ENCODE measurements around the gene MPP1. TPM values are rescaled to one million over a fixed set of nuclear protein-coding genes. Genes with fewer than 3 reads are reported as not detected.

Gene MPP1
- total RNA-seq, 2 donors from 2014 or later: 20.1 to 27.5 TPM

DNA sequence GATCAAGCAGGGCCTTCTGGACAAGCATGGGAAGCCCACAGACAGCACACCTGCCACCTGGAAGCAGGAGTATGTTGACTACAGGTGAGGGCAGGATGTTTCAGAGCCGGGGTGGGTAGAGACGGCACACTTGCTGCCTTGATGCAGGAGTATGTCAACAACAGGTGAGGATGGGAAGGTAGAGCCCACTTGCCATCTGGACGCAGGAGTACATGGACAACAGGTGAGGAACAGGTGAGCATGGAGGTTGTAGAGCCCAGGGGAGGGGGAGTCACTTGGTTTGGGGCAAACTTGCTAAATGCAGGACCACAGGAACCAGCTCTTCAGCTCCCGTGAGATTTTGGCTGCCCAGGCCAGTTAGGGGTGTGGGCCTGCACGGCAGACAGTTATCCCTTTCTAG is 30.7 kb downstream of the MPP1 start:
- Histone ChIP-seq H3K4me3 (no peak overlapping the region), H3K9me3 (peaks cover 0 to 6% of the 10 kb centered on the region in 2 donors), H3K4me1 (no peaks in the 10 kb centered on the region), H3K36me3 (peaks cover 42% of the 10 kb centered on the region), H3K27me3 (no peaks in the 10 kb centered on the region), H3K27ac (no peak overlapping the region)
- DNase-seq (ENCODE audit: low spot score): no peak
- TF ChIP-seq, protein P1, sequence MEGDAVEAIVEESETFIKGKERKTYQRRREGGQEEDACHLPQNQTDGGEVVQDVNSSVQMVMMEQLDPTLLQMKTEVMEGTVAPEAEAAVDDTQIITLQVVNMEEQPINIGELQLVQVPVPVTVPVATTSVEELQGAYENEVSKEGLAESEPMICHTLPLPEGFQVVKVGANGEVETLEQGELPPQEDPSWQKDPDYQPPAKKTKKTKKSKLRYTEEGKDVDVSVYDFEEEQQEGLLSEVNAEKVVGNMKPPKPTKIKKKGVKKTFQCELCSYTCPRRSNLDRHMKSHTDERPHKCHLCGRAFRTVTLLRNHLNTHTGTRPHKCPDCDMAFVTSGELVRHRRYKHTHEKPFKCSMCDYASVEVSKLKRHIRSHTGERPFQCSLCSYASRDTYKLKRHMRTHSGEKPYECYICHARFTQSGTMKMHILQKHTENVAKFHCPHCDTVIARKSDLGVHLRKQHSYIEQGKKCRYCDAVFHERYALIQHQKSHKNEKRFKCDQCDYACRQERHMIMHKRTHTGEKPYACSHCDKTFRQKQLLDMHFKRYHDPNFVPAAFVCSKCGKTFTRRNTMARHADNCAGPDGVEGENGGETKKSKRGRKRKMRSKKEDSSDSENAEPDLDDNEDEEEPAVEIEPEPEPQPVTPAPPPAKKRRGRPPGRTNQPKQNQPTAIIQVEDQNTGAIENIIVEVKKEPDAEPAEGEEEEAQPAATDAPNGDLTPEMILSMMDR (IDR thresholded peaks at IDR 0.05): no peak

DNA sequence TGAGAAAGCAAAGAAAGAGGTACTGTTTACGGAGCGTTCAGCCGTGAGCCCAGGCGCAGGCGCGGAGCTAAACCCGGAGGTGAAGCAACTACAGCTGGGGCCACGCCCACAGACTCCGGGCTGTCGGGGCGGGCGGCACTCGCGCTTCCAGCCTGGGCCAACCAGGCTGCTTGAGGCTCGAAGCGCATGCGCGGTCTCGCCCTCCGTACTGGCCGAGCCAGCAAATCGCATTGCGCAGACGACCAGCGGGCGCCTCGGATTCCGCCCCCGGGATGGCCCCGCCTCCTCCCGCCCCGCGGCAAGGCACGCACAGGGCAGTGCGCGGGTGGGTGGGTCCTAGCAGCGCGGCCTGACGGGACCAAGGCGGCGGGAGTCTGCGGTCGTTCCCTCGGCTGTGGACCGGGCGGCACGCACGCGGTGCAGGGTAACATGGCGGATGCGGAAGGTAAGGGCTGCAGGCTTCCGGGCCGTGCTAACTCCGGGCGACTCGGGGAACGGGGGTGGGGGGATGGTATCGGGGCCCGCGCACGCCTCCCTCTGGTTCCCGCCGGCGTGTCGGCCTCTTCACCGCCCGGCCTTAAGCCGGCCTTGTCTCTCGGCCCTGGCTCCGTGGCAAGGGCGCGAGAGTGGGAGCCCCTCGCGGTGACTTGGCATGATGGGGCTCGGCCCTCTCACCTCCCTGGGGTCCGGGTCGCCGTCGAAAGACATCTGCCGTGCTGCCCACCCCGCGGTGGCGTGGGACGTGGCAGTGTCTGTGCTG is 42.6 kb downstream of the MPP1 start, which contains the start of gene DKC1:
Gene DKC1, plus strand, starts transcription at position 328 of the 760 bp plus-strand sequence. Its CDS starts 102 bp downstream, at position 430.
- H3K9me3 ChIP-seq: no peaks in the 10 kb centered on the region
- TF ChIP-seq, protein P1 (IDR thresholded peaks at IDR 0.05): no peak
- H3K4me1 ChIP-seq: peaks cover 0 to 11% of the 10 kb centered on the region in 2 donors
- H3K27ac ChIP-seq: peak within 1 kb of the TSS; percentile 67 to 86
- H3K27me3 ChIP-seq: no peaks in the 10 kb centered on the region
- H3K4me3 ChIP-seq: peak within 1 kb of the TSS; percentile 55 to 63
- DNase-seq (ENCODE audit: low spot score): peak; percentile 93
- peaks cover 16% of the 10 kb centered on the region for H3K36me3 ChIP-seq

DNA sequence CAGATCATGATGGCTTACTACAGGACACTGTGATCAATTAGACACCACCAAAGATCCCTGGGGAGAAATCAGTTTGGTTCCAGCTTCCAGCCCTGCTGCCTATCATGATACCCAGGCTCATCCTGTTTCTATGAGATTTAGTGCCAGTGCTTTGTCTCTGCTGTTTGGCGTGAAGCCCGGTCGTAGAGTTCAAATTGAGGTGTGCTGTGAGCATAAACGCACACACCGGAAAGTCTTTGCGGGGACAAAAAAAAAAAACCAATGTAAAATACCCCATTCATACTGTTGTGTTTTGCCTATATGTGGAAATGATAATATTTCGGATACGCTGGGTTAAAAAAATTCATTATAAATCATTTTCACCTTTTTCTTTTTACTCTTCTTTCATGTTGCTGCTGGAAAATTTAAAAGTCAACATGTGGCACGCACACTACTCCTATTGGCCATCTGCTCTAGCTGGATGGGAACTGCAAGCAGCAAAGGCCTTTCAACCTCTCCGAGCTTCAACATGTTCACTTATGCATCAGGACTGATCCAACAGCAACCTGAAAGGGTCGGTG is 43.2 kb downstream of the MPP1 start:
- Histone ChIP-seq H3K27me3 (no peaks in the 10 kb centered on the region), H3K4me1 (peaks cover 0 to 11% of the 10 kb centered on the region in 2 donors), H3K36me3 (peaks cover 12% of the 10 kb centered on the region), H3K4me3 (peak overlapping the region; percentile 55 to 63), H3K27ac (peak overlapping the region; percentile 67 to 86), H3K9me3 (no peaks in the 10 kb centered on the region)
- DNase-seq (ENCODE audit: low spot score): no peak
- TF ChIP-seq, protein P1 (IDR thresholded peaks at IDR 0.05): no peak

DNA sequence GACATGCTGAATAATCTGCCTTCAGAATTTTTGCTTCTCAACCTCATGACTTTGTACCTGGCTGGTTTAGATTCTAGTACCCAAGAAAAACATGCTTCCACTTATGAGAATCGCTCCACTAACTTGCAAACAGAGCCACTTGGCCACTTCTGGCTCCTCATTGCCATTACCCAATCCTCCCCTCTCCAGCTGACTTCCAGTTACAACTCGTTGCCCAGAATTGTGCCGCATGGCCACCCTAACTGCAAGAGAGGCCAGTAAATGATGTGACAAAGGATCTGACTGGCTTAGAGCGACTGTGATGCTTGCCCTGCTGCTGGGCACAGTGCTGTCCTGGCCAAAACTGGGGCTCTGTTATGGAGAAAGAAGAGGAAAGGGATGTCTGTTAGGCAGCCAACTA is 46.6 kb downstream of the MPP1 start:
- no peak for DNase-seq (ENCODE audit: low spot score)
- Histone ChIP-seq H3K9me3 (no peaks in the 10 kb centered on the region), H3K36me3 (no peaks in the 10 kb centered on the region), H3K27ac (no peak overlapping the region), H3K4me3 (no peak overlapping the region), H3K4me1 (peaks cover 0 to 9% of the 10 kb centered on the region in 2 donors), H3K27me3 (no peaks in the 10 kb centered on the region)
- TF ChIP-seq, protein P1 (IDR thresholded peaks at IDR 0.05): no peak

DNA sequence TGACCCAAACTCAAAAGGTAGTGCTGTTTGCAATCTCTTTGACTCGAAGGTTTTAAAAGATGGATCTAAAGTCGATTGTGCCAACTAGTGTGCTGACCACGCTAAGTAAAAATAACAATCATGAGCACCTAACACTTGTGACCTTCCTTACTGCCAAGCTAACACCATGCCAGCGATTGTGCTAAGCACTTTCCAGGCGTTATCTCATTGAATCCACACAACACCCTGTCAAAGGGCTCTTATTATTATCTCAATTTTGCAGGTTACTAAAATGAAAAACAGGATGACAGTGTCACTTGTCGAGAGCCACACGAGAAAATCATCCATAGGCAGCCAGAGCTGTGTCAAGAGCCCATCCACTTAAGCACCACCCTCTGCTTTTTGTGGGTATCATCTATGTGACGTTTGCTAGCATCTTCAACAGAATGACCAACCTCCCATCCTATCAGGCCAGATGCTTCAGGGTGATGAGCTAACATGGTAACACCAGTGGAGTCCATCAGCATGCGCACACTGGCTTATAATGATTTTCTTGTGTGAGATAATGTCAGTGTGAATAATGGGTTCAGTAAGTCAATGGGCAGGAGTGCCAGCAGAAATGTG is 53.5 kb downstream of the MPP1 start:
- peak overlapping the region in 1 of 2 donors; percentile 56 for H3K4me3 ChIP-seq
- no peaks in the 10 kb centered on the region for H3K27me3 ChIP-seq
- H3K36me3 ChIP-seq: no peaks in the 10 kb centered on the region
- H3K9me3 ChIP-seq: no peaks in the 10 kb centered on the region
- no peak for DNase-seq (ENCODE audit: low spot score)
- peak overlapping the region; percentile 83 to 93 for H3K27ac ChIP-seq
- H3K4me1 ChIP-seq: peaks cover 0 to 7% of the 10 kb centered on the region in 2 donors
- TF ChIP-seq, protein P1 (IDR thresholded peaks at IDR 0.05): no peak

Data from right atrium auricular region (tissue), 2 donors.